NCI-H146 treated with DMSO at 0.1 percent for 48 hours (cell line): Measurements from ENCODE around the gene MRPL44.
"Not testable (repeated sequence)": the region's sequence is repeated elsewhere in the genome, so short reads cannot be mapped to it uniquely, and the experiment has no call there.

ENCODE experiments used
- DNase-seq: peaks from one replicate; lab custom pipeline; 2025; ENCODE audit not compliant: unreplicated experiment; lab: John Stamatoyannopoulos, UW

The MRPL44 gene

DNA sequence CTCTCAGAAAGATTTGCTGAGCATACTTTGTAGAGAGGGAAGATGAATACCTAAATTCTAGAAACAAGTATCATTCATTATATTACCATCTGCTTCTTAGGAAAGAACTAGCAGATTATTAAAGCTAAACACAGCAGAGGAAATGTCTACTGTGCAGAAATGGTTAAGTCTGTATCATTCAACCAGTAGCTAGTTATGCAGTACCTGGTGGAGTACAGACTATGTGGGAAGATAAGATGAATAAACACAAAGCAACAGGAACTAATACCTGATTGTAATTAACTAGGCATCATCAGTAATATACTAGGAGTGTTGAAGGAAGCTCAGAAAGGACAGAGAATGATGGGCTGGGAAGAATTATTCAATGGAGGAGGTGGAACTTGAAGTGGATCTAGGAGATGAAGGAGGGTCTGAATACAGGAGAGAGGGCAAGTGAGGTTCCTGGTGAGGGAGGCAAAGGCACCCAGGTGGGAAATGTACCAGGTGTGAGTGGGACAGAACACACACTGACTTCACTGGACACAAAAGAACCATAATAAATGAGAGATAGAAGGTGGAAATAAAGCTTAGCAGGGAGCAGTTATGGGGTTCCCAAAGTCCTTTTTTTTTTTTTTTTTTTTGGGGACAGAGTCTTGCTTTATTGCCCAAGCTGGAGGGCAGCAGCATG lies 21.7 kb upstream of the MRPL44 start:
- DNase-seq, result no peak

DNA sequence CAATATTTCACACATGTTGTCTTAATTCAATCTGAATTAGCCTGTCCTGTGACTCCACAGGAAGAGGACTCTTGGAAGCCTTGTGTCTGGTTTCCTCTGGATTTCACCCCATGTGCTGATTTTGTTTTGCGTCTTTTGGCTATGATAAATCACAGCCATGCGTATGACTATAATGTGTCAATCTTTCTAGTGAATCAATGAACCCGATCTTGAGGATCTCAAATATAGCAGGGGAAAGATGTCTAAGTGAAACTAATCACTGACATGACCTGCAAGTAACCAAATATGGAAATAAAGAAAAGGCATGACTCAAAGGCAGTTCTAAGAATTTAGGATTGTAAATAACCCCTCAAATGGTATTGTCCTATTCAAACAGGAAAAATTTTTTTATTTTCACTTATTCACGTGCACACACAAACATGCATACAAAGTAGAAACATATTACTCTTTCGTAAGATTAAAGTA lies 20.4 kb upstream of the MRPL44 start:
- DNase-seq, result no peak

DNA sequence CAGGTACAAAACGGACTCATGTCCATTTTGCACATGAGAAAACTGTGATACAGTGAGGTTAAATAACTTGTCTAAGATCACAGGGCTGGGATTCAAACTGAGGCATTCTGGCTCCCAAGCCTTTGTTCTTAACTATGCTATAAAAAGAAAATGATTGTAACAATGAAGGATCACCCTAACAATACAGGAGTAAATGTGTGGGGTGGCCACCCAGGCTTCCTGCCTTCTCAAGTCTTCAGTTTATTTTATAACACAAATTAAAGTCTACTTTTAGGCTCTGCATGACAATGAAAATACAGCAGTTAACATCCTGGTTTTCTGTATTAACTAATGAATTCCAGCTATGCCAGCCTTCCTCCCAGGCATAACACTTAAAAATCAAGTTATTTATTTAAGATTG lies 19.7 kb upstream of the MRPL44 start:
- DNase-seq, result no peak

DNA sequence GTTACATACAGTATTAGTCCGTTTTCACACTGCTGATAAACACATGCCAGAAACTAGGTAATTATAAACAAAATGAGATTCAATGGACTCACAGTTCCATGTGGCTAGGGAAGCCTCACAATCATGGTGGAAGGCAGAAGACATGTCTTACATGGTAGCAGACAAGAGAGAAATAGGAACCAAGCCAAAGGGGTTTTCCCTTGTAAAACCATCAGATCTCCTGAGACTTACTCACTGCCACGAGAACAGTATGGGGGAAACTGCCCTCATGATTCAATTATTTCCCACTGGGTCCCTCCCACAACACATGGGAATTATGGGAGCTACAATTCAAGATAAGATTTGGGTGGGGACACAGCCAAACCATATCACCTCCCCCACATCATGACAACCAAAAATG lies 17.8 kb upstream of the MRPL44 start:
- not testable (repeated sequence) for DNase-seq

DNA sequence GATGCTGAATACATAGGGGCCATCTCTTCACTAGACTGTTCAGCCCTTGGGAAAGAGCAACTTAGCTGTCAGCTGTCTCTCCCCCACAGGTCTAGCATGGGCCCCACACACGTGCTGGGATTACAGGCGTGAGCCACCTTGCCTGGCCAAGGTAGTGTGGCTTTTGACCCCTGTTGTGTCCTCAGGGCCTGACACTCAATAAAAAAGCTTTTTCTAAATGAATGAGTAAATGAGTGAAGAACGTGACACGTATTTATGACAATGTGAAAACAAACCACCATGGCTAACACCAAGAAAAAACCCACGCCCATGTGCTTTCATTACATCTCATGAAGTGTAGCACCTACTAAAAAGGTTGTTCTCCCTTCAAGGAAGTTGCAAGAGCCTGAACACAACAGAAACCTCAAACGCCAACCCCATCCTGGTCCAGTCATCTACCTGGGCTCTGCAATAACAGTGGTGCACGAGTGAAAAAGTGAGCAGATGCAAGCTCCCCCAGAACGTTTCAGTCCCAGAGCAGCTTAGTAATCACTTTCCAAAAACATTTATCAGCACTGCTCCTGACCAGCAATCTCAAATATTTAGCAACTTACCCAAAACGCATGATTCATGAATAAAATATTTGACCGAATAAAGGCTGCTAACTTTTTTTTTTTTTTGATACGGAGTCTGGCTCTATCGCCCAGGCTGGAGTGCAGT lies 15.5 kb upstream of the MRPL44 start:
- no peak for DNase-seq

DNA sequence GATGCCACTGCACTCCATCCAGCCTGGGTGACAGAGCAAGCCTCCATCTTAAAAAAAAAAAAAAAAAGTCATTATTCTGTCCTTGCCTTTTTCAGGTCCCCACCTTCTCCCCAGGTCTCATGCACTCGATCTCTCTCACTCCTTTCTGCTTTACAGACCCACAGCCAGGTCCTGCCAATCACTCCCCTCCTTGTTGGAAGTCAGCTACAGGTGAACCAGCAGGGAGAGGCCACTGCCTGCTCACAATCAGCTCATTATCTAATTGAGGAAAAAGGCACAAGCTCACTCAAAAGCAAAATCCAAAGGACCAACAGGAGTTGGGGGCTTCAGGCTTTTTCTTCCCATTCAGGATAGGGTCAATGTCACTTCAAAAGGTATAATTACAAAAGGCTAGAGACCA lies 14.1 kb upstream of the MRPL44 start:
- no peak for DNase-seq

DNA sequence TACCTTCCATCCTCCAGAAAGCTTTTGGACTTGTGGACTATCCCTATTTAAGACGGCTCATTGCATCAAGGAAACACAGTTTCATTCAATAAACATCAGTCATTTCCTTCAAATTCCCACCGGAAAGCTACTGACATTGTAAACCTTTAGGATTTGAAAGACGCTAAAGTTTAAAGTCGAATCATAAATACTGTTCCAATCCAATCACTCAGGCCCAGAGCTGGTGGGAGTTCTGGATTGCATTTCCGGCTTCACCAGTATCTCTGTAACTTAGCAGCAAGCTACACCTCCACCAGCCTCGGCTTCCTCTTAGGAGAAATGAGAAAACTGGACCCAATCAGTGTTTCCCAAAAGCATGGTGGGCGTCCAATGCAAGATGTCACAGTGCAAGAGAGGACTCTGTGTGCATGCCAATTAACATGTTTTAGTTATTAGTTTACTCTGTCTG lies 13.7 kb upstream of the MRPL44 start:
- no peak for DNase-seq

DNA sequence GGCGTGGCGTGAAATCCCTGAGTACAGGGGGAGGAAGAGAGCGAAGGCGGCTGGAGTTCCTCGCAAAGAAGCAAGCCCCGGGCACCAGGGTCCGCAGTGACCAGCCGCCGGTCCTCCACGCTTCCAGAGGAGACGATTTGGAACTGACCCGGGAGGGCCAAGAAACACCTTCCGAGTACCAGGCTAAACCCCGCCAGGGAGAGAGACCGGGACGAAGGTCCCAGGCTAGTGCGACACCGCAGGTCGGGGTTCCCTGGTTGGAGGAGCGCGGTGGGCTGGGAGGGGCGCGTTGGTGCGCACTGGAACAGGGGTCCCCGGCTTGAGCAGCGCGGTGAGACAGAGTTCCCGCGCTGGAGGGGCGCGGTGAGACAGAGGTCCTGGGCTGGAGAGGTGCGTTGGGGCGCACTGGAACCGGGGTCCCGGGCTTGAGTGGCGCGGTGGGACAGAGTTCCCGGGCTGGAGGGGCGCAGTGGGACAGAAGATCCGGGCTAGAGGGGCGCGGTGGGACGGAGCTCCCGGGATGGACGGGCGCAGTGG lies 13.0 kb upstream of the MRPL44 start:
- no peak for DNase-seq

DNA sequence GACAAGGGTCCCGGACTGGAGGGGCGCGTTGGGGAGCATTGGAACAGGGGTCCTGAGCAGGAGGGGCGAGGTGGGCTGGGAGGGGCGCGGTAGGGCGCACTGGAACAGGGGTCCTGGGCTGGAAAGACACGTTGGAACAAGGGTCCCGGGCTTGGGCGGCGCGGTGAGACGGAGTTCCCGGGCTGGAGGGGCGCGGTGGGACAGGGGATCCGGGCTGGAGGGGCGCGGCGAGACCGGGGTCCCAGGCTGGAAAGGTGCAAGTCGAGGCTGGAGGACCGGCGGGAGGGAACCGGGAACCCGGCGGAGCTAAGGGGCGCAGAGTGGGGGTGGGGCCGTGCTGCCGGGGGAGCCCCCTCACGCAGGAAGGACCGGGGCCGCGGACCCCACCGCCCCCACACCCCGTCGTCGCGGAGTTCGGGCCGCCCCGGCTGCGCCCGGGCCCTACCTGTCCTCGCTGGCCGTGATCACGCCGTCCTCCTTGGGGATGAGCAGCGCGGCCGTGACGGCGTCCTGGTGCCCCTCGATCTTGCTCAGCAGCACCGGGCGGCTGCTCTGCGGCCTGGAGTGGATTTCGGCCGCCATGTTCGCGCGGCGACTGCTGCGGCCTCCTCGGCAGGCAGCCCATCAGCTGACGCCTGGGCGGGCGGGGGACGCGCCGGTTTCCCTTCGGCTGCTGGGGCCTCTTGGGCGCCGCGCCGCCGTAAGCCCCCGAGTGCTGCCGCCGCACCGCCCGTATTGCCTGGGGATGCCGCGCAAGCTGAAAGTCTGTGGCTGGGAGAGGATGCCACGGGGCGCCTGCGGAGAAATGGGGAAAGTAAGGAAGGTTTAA lies 12.3 kb upstream of the MRPL44 start, which contains the start of gene WDFY1:
WDFY1 (minus strand) TSS at position 633 of the 829 bp plus-strand sequence; CDS start at position 582, 51 bp downstream.
- DNase-seq, result peak; percentile 45

DNA sequence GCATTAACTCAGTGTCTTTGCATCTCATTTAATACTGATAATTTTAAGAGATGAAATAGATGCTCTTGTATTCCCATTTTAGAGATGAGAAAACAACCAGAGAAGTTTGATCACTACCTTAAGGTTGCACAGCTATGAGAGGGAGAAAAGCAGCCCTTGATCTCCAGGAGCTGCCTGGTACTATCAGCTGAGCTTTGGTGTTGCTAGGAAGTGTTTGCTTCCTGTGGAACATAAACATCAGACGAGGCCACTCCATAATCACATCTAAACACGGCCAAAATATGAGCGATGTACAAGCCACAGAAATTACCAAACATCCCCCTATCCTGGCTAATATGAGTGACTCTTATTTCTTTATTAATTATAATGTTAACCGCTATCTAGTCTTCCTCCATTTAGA lies 11.5 kb upstream of the MRPL44 start:
- no peak for DNase-seq

DNA sequence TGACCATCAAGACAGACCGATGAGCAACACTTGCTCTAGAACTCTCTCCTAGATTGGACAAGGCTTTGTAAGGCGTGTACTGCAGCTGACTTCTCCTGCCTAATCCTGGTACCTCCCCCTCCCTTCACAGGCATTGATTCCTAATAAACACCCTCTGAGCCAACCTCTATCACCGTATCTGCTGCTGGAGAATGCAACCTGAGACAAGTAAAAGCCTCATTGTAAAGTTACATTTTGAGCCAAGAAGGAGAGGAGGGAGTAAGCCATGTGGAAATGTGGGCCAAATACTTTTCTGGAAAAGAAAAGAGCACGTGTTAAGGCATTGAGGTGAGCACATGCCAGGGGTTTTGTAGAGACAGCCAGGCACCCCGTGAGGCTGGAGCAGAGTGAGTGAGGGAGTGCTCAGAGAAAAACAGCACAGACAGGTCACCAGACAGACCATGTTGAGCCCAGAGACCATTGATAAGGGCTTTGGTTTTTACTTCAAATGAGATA lies 9.5 kb upstream of the MRPL44 start:
- no peak for DNase-seq

DNA sequence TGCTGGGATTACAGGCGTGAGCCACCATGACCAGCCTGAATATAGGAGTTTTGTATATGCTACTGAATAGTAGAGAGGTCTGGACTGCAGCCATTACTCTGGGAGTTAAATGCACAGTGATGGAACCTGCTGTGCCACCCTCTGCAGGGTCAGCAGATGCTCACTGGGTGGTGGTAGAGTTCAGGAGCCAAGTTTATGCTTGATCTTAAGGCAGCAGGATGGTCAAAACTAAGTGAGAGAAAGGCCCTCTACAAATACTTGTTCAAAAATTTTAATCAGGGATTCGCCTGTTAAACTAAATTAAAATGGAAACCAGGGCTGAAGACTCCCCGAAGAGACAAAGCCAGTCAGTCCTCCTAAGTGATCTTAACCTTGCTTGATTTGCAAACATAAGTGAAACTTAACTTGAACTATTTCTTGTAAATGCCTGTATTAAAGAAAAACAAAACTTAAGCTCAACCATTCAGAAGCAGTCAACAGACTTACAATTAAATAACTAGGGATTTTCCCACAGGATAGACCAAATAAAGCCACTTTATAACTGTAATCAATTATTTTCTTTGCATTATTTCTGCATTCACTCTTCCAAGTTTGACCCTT lies 7.9 kb upstream of the MRPL44 start:
- DNase-seq, result no peak

DNA sequence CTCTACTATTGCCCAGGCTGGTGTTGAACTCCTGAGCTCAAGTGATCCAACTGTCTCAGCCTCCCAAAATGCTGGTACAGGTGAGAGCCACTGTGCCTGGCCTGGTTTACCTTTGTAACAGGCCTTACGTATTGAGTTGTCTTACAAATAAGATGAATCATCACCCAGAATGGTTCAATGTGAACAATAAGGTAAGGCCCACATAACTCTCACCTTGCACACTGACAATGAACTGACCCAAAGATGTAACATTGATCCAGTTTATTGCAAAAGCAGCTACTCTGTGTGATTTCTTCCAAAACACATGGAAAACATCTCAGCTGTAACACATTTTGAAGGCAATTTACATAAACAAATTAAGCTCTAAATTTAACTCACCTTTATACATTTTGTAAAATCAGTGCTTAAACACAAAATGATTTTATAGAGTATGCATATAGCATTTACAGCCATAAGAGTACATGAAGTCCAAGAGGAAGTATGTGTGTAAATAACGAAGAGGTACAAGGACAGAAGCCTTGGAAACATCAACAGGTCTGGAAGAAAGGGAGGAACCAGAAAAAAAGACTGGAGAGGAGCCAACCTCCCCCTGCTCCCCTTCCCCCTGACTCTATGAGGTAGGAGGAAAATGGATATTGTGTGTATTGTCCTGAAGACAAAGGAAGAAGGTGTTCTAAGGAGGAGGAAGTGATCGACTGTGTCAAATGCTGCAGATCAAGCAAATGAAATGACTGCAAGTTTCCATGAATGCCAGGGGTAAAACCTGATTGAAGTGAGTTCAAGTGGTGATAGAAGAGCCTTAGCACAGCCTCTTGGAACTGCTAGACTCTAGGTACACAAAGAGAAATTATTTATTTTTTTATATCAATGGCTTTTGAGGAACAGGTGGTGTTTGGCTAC lies 6.6 kb upstream of the MRPL44 start:
- DNase-seq, result no peak

DNA sequence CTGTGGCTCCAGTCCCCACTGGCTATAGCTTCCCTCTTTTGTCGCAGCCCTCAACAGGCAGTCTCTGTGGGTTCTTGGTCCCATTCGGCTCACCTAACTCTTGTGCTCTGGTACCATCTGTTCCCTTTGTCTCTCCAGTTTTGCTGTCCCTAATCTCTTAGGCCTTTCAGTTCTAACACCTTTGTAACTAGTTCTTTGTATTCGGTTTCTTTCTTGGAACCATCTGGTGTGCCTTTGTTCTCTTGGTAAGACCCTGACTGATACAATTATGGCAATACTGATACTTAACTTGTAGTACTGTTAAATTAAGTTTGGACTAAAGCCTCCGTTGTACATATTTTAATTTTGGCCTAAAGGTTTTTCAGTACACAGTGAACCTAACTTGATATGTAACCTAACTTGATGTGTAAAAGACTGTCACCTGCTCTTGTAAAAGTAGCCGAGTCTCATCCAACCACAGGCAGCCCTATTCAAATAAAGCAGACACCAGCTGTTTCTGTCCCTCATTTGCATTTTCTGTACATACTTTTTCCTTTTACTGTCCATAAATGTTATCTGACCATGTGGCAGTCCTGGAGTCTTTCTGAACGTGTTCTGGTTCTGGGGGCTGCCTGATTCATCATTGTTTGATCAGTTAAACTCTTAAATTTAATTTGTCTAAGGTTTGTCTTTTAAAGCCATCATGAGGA lies 4.8 kb upstream of the MRPL44 start:
- DNase-seq, result peak; percentile 33

DNA sequence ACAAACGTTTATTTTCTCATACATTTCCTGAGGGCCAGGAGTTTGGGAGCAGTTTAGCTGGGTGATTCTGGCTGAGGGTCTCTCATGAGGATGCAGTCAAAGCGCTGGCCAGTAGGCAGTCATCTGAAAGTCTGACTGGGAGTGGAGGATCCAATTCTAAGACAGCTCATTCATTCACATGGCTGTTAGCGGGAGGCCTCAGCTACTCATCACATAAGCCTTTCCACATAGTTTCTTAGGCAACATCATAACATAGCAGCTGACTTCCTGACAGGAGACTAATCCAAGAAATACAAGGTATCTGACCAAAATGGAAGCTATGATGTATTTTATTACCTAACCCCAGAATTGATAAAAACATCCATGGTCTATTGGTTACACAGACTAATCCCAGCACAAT lies 2.9 kb upstream of the MRPL44 start:
- DNase-seq, result no peak

DNA sequence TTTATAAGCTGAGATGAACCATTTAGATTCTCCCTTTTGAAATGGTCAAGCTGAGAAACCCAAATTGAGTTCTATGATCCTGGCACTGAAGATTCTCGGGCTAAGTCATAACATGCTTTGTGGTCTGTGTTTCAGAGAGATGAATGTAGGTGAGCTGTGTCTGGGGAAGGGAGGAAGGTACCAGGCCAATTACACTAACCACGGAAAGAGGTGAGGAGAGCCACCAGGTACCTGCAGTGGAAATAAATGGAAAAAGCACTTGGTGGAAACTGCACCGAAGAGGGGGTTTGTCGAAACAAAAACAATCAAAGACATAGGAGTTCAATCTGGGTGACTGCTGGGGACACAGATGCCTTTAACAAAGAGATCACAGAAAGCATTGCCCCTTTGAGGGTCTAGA lies 963 bp upstream of the MRPL44 start:
- DNase-seq, result no peak

DNA sequence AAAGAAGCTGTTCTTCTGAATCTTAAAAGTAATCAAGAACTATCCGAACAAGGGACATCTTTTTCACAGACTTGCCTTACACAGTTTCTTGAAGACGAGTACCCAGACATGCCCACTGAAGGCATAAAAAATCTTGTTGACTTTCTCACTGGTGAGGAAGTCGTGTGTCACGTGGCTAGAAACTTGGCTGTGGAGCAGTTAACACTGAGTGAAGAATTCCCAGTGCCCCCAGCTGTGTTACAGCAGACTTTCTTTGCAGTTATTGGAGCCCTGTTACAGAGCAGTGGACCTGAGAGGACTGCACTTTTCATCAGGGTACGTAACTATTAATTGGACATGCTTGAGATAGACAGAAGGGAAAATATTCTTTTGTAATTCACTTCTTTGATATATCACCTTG lies 2.4 kb downstream of the MRPL44 start:
- no peak for DNase-seq

DNA sequence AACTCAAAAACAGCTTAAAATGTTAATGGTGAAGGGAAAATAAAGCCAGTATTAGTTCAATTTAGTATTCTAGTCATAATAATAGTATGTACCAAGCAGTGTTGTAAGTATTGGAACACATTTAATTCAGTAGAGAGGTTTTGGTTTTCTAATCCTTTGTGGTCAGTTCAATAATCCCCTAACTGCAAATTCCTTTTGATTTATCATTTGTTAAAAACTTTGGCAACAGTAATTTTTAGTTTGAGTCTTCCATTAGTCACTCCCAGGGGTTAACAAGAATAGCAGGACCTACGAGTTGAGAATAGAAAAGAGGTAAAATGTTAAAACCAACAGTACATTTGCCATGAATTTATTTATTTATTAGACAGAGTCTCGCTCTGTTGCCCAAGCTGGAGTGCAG lies 10.7 kb downstream of the MRPL44 start:
- no peak for DNase-seq

DNA sequence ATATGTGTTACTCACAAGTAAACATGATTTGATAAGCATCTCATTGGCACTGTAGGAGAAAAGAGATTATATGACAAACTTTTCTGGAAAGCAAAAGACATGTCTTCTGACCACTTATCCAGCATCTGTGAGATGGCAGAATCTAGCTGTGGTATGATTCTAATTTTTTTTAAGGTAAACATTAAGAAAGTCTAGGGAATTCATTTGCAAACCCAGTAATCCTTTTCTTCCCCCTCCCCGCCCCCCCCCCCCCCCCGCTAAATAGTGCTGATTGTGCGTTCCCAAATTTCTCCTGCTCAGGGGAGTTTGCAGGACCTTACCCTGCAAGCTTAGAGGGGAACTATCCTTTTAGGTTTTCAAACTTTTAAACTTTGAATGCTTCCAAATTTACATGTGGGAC lies 12.1 kb downstream of the MRPL44 start:
- DNase-seq, result no peak
